C4-2B (cell line): ENCODE data around the gene RAPSN.

ENCODE experiments used
- H3K27ac ChIP-seq: fragments of 450-650 bp; 2 replicates; pipeline ENCODE4 v1.5.1; 2017
- ZFX ChIP-seq: fragments of 450-650 bp; IDR thresholded peaks from 2 replicates; pipeline ENCODE4 v1.6.1; 2017
- TF ChIP-seq, protein P1 (sequence below): fragments of 450-650 bp; conservative IDR thresholded peaks from 2 replicates; pipeline ENCODE4 v1.5.1; 2017; ENCODE audit warnings: mild to moderate bottlenecking

Gene RAPSN

GRCh38 chr11:47488674-47489394, 39.9 kb upstream of the RAPSN start:
- no peak overlapping the region for H3K27ac ChIP-seq
- TF ChIP-seq ZFX: no peak
- TF ChIP-seq, protein P1, sequence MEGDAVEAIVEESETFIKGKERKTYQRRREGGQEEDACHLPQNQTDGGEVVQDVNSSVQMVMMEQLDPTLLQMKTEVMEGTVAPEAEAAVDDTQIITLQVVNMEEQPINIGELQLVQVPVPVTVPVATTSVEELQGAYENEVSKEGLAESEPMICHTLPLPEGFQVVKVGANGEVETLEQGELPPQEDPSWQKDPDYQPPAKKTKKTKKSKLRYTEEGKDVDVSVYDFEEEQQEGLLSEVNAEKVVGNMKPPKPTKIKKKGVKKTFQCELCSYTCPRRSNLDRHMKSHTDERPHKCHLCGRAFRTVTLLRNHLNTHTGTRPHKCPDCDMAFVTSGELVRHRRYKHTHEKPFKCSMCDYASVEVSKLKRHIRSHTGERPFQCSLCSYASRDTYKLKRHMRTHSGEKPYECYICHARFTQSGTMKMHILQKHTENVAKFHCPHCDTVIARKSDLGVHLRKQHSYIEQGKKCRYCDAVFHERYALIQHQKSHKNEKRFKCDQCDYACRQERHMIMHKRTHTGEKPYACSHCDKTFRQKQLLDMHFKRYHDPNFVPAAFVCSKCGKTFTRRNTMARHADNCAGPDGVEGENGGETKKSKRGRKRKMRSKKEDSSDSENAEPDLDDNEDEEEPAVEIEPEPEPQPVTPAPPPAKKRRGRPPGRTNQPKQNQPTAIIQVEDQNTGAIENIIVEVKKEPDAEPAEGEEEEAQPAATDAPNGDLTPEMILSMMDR: no peak

DNA sequence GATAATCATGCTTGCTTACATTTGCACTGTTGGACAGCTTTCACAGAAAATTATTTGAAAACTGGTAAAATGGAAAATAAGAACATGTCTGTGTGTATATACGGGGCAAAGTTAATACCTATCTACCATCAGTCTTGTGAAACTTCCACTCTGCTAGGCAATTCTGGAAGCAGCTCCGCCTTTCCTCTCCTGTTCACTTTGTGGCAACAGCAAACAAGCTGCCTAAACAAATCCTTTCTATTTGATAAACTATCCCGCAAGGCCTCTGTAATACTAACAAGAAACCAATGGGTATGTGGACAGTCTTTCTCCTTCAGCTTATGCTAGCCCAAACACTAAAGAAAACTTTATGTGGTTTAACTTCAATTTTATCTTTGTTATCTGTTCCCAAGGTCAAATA, 39.2 kb upstream of the RAPSN start:
- TF ChIP-seq, protein P1: no peak
- no peak for TF ChIP-seq ZFX
- H3K27ac ChIP-seq: no peak overlapping the region

DNA sequence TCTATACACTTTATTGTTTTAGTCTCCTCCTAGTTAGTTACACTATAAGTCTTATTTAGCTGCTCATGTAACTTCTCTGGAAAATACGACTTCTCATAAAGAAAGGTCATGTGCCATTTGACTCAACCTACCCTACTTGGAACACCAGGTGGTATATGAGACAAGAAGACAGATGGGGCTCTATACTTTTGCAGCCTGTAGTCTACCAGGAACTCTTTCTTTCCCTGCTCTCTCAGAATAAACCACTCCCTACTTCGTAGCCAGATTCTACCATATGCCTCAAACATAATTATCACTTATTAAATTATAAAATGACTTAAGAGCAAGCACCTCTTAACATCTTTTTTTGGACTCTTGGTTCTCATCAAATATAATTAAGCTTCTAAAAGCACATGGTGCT, 38.5 kb upstream of the RAPSN start:
- no peak overlapping the region for H3K27ac ChIP-seq

DNA sequence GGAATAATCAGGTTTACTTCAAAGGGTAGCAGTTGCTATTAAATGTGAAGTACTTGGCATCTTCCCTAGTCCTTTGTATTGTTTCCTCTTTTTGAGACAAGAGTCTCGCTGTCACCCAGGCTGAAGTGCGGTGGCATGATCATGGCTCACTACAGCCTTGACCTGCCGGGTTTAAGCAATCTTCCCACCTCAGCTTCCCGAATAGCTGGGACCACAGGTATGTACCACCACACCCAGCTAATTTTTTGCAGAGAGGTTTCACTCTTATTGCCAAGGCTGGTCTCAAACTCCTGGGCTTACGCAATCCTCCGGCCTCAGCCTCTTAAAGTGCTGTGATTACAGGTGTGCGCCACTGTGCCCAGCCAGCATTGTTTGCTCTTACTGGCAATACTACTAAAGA, 36.2 kb upstream of the RAPSN start:
- TF ChIP-seq, protein P1: no peak
- TF ChIP-seq ZFX: no peak
- H3K27ac ChIP-seq: no peak overlapping the region

More for the DNA sequence above, 38.5 kb upstream of the RAPSN start:
- no peak for TF ChIP-seq ZFX
- TF ChIP-seq, protein P1: no peak

DNA sequence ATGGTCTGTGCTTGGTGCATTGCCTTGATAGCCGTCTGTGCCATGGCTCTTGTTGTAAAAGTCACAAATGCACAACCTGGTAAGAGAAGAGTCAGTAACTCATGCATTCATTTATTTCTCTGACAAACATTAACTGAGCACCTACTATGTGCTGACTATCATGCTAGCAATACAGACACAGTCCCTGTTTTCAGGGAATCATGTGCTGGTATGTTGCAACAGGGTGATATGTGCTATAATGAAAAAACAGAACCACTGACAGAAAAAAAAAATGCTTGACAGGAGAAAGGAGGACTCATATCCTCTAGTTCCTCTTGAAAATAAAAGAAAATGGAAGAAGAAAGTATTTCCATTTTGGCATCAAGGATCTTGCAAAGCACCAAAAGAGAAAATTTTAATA, 34.5 kb upstream of the RAPSN start:
- H3K27ac ChIP-seq: no peak overlapping the region
- TF ChIP-seq ZFX: no peak
- TF ChIP-seq, protein P1: no peak

DNA sequence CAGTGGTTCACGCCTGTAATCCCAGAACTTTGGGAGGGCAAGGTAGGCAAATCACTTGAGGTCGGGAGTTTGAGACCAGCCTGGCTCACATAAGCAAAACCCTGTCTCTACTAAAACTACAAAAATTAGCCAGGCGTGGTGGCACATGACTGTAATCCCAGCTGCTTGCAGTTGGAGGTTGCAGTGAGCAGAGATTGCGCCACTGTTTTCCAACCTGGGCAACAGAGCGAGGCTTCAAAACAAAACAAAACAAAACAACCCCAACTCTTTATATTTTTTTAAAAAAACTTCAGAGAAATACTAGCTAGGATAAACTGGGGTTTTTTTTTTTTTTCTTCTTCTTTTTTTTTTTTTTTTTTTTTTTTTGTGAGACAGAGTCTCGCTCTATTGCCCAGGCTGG, 31.8 kb upstream of the RAPSN start:
- no peak for TF ChIP-seq ZFX
- TF ChIP-seq, protein P1: no peak
- H3K27ac ChIP-seq: no peak overlapping the region

- no peak overlapping the region for H3K27ac ChIP-seq
- TF ChIP-seq, protein P1: no peak
These were observed 29.9 kb upstream of the RAPSN start for GRCh38 chr11:47478651-47479329.
